Loucy (cell line): ENCODE results near the gene R3HDML.

Experiments used
- H2AFZ ChIP-seq: fragments of 200-600 bp; sonication (generic); 2 replicates; pipeline ENCODE4 v1.6.0; 2016; ENCODE audit warnings: antibody characterized with exemption, mild to moderate bottlenecking, low read length, moderate library complexity
- H3F3A ChIP-seq: fragments of 200-600 bp; 2 replicates; pipeline ENCODE4 v1.6.0; 2016; ENCODE audit warnings: antibody characterized with exemption, low read depth, mild to moderate bottlenecking
- H3K27me3 ChIP-seq: fragments of 200-600 bp; sonication (generic); 2 replicates; pipeline ENCODE4 v1.6.1; 2014; ENCODE audit warnings: low read length, mild to moderate bottlenecking; ENCODE audit not compliant: insufficient read depth, poor library complexity, severe bottlenecking
- H3K36me3 ChIP-seq: fragments of 200-600 bp; sonication (generic); 2 replicates; pipeline ENCODE4 v1.6.1; 2016; ENCODE audit warnings: low read length; ENCODE audit not compliant: insufficient read depth
- H3K4me1 ChIP-seq: fragments of 200-600 bp; sonication (generic); 2 replicates; pipeline ENCODE4 v1.5.1; 2014; ENCODE audit warnings: low read length, mild to moderate bottlenecking; ENCODE audit not compliant: insufficient read depth, poor library complexity, severe bottlenecking
- H3K4me2 ChIP-seq: fragments of 200-600 bp; sonication (generic); 2 replicates; pipeline ENCODE4 v1.6.0; 2014; ENCODE audit warnings: antibody characterized with exemption, low read length, low read depth, mild to moderate bottlenecking; ENCODE audit not compliant: poor library complexity, severe bottlenecking
- H3K4me3 ChIP-seq: fragments of 200-600 bp; sonication (generic); 2 replicates; pipeline ENCODE4 v1.5.1; 2014; ENCODE audit warnings: low read length, mild to moderate bottlenecking, mixed read lengths; ENCODE audit not compliant: poor library complexity, severe bottlenecking
- H3K79me2 ChIP-seq: fragments of 200-600 bp; sonication (generic); 2 replicates; pipeline ENCODE4 v1.6.1; 2014; ENCODE audit warnings: low read length; ENCODE audit not compliant: insufficient read depth
- H3K9ac ChIP-seq: fragments of 200-600 bp; sonication (generic); 2 replicates; pipeline ENCODE4 v1.6.0; 2014; ENCODE audit warnings: mild to moderate bottlenecking, low read depth, low read length, moderate library complexity; ENCODE audit not compliant: poor library complexity, severe bottlenecking
- H3K9me2 ChIP-seq: fragments of 200-600 bp; sonication (generic); replicated peaks from 2 replicates; pipeline ENCODE4 v1.6.1; 2016; ENCODE audit warnings: low read depth, low read length, mixed read lengths
- H3K9me3 ChIP-seq: fragments of 200-600 bp; sonication (generic); 2 replicates; pipeline ENCODE4 v1.6.1; 2014; ENCODE audit warnings: mild to moderate bottlenecking, antibody characterized with exemption, low read length, low read depth; ENCODE audit not compliant: insufficient read depth
- H4K20me1 ChIP-seq: fragments of 200-600 bp; sonication (generic); 2 replicates; pipeline ENCODE4 v1.6.0; 2014; ENCODE audit warnings: antibody characterized with exemption, low read length, mild to moderate bottlenecking; ENCODE audit not compliant: insufficient read depth, poor library complexity, severe bottlenecking
- EZH2phosphoT487 ChIP-seq: fragments of 200-600 bp; IDR thresholded peaks from 2 replicates; pipeline ENCODE4 v1.6.1; 2018; ENCODE audit warnings: antibody characterized with exemption, mild to moderate bottlenecking, moderate library complexity, borderline replicate concordance
- TF ChIP-seq, protein P1 (sequence below): fragments of 200-600 bp; sonication (generic); conservative IDR thresholded peaks from 2 replicates; pipeline ENCODE4 v1.5.1; 2014; ENCODE audit warnings: mild to moderate bottlenecking, antibody characterized with exemption, low read length

R3HDML gene

DNA sequence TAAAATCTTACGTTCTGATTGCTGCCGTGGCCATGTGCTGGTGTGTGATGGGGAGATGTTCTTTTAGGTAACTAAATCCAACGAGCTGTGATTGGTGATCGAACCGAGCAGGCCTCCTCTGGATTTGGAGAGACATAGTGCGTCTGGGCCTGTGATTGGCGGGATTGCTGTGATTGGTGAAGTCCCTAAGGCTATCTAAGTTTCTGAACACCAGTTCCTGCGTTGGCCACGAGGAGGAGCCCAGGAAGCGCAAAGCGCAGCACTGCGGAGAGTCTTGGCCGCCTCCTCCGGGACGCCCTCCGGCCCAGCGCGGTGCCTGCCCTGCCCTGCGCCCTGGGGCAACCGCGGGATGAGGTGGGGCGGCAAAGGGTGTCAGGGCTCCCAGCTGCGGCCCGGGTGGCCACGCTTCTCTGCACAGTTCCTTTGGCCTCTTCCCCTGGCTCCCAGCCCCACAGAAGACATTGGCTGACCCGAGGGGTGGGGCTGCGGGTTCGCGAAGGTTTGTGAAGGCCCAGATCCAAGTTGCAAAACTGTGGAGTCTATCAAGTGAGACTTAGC is 51.7 kb downstream of the R3HDML start:
- no peaks in the 10 kb centered on the region for H4K20me1 ChIP-seq
- H3K4me3 ChIP-seq = no peak overlapping the region
- no peak for TF ChIP-seq EZH2phosphoT487
- TF ChIP-seq, protein P1, sequence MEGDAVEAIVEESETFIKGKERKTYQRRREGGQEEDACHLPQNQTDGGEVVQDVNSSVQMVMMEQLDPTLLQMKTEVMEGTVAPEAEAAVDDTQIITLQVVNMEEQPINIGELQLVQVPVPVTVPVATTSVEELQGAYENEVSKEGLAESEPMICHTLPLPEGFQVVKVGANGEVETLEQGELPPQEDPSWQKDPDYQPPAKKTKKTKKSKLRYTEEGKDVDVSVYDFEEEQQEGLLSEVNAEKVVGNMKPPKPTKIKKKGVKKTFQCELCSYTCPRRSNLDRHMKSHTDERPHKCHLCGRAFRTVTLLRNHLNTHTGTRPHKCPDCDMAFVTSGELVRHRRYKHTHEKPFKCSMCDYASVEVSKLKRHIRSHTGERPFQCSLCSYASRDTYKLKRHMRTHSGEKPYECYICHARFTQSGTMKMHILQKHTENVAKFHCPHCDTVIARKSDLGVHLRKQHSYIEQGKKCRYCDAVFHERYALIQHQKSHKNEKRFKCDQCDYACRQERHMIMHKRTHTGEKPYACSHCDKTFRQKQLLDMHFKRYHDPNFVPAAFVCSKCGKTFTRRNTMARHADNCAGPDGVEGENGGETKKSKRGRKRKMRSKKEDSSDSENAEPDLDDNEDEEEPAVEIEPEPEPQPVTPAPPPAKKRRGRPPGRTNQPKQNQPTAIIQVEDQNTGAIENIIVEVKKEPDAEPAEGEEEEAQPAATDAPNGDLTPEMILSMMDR = no peak
- no peaks in the 10 kb centered on the region for H3K4me1 ChIP-seq
- no peaks in the 10 kb centered on the region for H3K36me3 ChIP-seq
- H3F3A ChIP-seq = no peaks in the 10 kb centered on the region
- H3K79me2 ChIP-seq = no peaks in the 10 kb centered on the region
- no peaks in the 10 kb centered on the region for H3K9me2 ChIP-seq
- no peaks in the 10 kb centered on the region for H3K27me3 ChIP-seq
- no peak overlapping the region for H3K4me2 ChIP-seq
- H2AFZ ChIP-seq = no peak overlapping the region
- no peak overlapping the region for H3K9ac ChIP-seq
- no peaks in the 10 kb centered on the region for H3K9me3 ChIP-seq

DNA sequence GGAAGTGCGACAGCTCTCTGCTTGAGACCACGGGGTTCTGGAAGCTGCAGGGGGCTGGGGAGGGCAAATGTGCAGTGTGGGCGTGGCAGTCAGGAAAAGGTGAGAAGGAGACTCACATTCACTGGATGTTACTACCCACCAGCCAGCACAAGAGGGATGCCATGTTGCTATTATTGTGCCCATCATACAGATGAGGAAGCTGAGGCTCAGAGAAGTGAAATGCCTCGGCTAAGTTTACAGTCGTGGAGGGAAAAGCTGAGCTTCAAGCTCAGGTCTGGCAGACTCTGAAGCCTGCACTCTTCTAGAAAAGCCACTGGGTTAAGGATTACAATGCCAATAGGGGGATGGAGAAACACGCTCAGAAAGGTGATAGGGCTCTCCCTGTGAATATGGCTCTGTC is 53.0 kb downstream of the R3HDML start:
- H2AFZ ChIP-seq = no peak overlapping the region
- no peaks in the 10 kb centered on the region for H3K4me1 ChIP-seq
- H3K9me2 ChIP-seq = no peaks in the 10 kb centered on the region
- no peaks in the 10 kb centered on the region for H4K20me1 ChIP-seq
- no peak overlapping the region for H3K9ac ChIP-seq
- H3K4me3 ChIP-seq = no peak overlapping the region
- H3K27me3 ChIP-seq = no peaks in the 10 kb centered on the region
- H3K79me2 ChIP-seq = no peaks in the 10 kb centered on the region
- H3K9me3 ChIP-seq = no peaks in the 10 kb centered on the region
- H3K4me2 ChIP-seq = no peak overlapping the region
- H3F3A ChIP-seq = no peaks in the 10 kb centered on the region
- no peaks in the 10 kb centered on the region for H3K36me3 ChIP-seq
- TF ChIP-seq, protein P1 = no peak
- no peak for TF ChIP-seq EZH2phosphoT487

DNA sequence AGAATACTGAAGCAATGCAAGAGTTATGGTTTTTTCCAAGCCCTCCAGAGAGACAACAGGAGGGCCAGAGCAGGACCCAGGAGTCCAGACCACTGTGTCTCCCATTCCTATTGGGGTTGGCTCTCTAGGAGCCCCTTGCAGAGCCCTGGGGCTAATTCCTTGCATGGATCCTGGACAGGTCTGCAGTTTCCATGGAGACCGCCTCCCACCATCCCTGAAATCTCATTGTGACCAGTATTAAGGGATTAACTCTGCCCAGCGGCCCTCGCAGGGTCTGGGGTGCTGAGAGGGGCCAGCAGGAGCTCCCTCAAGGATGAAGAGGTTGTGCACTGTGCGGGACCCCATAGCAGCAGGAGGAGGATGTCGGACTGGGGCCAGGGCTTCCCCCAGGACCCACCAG is 53.4 kb downstream of the R3HDML start:
- H3K4me3 ChIP-seq = no peak overlapping the region
- no peak overlapping the region for H3K9ac ChIP-seq
- no peaks in the 10 kb centered on the region for H3K9me3 ChIP-seq
- H2AFZ ChIP-seq = no peak overlapping the region
- no peaks in the 10 kb centered on the region for H3K9me2 ChIP-seq
- H3K36me3 ChIP-seq = no peaks in the 10 kb centered on the region
- H3K4me2 ChIP-seq = no peak overlapping the region
- no peaks in the 10 kb centered on the region for H3K4me1 ChIP-seq
- no peak for TF ChIP-seq EZH2phosphoT487
- TF ChIP-seq, protein P1 = no peak
- no peaks in the 10 kb centered on the region for H3K27me3 ChIP-seq
- no peaks in the 10 kb centered on the region for H4K20me1 ChIP-seq
- no peaks in the 10 kb centered on the region for H3F3A ChIP-seq
- no peaks in the 10 kb centered on the region for H3K79me2 ChIP-seq
